Measurements from ENCODE around the gene TSPAN18. TPM values are rescaled to one million over a fixed set of nuclear protein-coding genes. Genes with fewer than 3 reads are reported as not detected.

The TSPAN18 gene
- total RNA-seq, 2 donors from 2014 or later: 2.0 to 7.7 TPM

- no peak overlapping the region for H3K27ac ChIP-seq
- no peaks in the 10 kb centered on the region for H3K36me3 ChIP-seq
- no peak overlapping the region for H3K4me3 ChIP-seq
- no peaks in the 10 kb centered on the region for H3K9me3 ChIP-seq
- peaks cover 7 to 58% of the 10 kb centered on the region in 2 donors for H3K4me1 ChIP-seq (ENCODE audit: control insufficient read depth in 1 of 2, low read depth in 2 of 2)
- H3K27me3 ChIP-seq (replicated peaks; ENCODE audit: insufficient read depth): no peaks in the 10 kb centered on the region
- no peak for DNase-seq (ENCODE audit: low spot score)
- TF ChIP-seq CTCF (IDR thresholded peaks at IDR 0.05): no peak
- ATAC-seq (ENCODE audit: insufficient number of reproducible peaks, low FRiP score, low read depth): no peak
Observed at GRCh38 chr11:44759743-44760476, 33.1 kb downstream of the TSPAN18 start.

GRCh38 chr11:44760477-44760872 is 33.7 kb downstream of the TSPAN18 start:
- H3K9me3 ChIP-seq: no peaks in the 10 kb centered on the region
- H3K4me1 ChIP-seq (ENCODE audit: control insufficient read depth in 1 of 2, low read depth in 2 of 2): peaks cover 4 to 58% of the 10 kb centered on the region in 2 donors
- no peak for DNase-seq (ENCODE audit: low spot score)

GRCh38 chr11:44760917-44761550 is 34.3 kb downstream of the TSPAN18 start:
- H3K4me1 ChIP-seq (ENCODE audit: control insufficient read depth in 1 of 2, low read depth in 2 of 2): peaks cover 6 to 58% of the 10 kb centered on the region in 2 donors
- H3K36me3 ChIP-seq: no peaks in the 10 kb centered on the region
- TF ChIP-seq CTCF (IDR thresholded peaks at IDR 0.05): no peak
- no peaks in the 10 kb centered on the region for H3K27me3 ChIP-seq (replicated peaks; ENCODE audit: insufficient read depth)
- H3K27ac ChIP-seq: no peak overlapping the region
- H3K4me3 ChIP-seq: no peak overlapping the region
- peak; percentile 54 for DNase-seq (ENCODE audit: low spot score)
- H3K9me3 ChIP-seq: no peaks in the 10 kb centered on the region
- no peak for ATAC-seq (ENCODE audit: insufficient number of reproducible peaks, low FRiP score, low read depth)

More at GRCh38 chr11:44760477-44760872, 33.7 kb downstream of the TSPAN18 start:
- no peak for ATAC-seq (ENCODE audit: insufficient number of reproducible peaks, low FRiP score, low read depth)
- Histone ChIP-seq H3K27me3 (replicated peaks; ENCODE audit: insufficient read depth) (no peaks in the 10 kb centered on the region), H3K27ac (no peak overlapping the region), H3K36me3 (no peaks in the 10 kb centered on the region), H3K4me3 (no peak overlapping the region)
- no peak for TF ChIP-seq CTCF (IDR thresholded peaks at IDR 0.05)

- Histone ChIP-seq H3K36me3 (no peaks in the 10 kb centered on the region), H3K27me3 (replicated peaks; ENCODE audit: insufficient read depth) (no peaks in the 10 kb centered on the region), H3K4me3 (no peak overlapping the region), H3K27ac (no peak overlapping the region), H3K9me3 (no peaks in the 10 kb centered on the region), H3K4me1 (ENCODE audit: control insufficient read depth in 1 of 2, low read depth in 2 of 2) (peaks cover 12 to 59% of the 10 kb centered on the region in 2 donors)
- ATAC-seq (ENCODE audit: insufficient number of reproducible peaks, low FRiP score, low read depth): no peak
- no peak for DNase-seq (ENCODE audit: low spot score)
- TF ChIP-seq CTCF (IDR thresholded peaks at IDR 0.05): no peak
Observed at GRCh38 chr11:44761551-44761961, 34.8 kb downstream of the TSPAN18 start.

- H3K27ac ChIP-seq: no peak overlapping the region
- H3K36me3 ChIP-seq: no peaks in the 10 kb centered on the region
- no peaks in the 10 kb centered on the region for H3K9me3 ChIP-seq
- H3K4me1 ChIP-seq (ENCODE audit: control insufficient read depth in 1 of 2, low read depth in 2 of 2): peaks cover 15 to 68% of the 10 kb centered on the region in 2 donors
- no peak overlapping the region for H3K4me3 ChIP-seq
- no peaks in the 10 kb centered on the region for H3K27me3 ChIP-seq (replicated peaks; ENCODE audit: insufficient read depth)
- no peak for TF ChIP-seq CTCF (IDR thresholded peaks at IDR 0.05)
- DNase-seq (ENCODE audit: low spot score): no peak
- no peak for ATAC-seq (ENCODE audit: insufficient number of reproducible peaks, low FRiP score, low read depth)
Observed at GRCh38 chr11:44763121-44763820, 36.5 kb downstream of the TSPAN18 start.
